Body of pancreas (tissue), 4 donors: Measurements from ENCODE around the gene SLAMF6. TPM values are rescaled to one million over a fixed set of nuclear protein-coding genes. Genes with fewer than 3 reads are reported as not detected.

Experiments used
- ATAC-seq: fragments of 150-250 bp; one replicate; pipeline ENCODE4 v1.9.1; 2016
- DNase-seq, 4 donors: peaks; one replicate each; pipeline ENCODE4 v3.0.0-alpha.2; 2019
- H3K27ac ChIP-seq, 4 donors: fragments of 200-600 bp; sonication (generic); 1 replicate in 3 of 4; 2 replicates in 1 of 4; pipeline versions ENCODE4 v1.5.1 to v1.6.1; 2016 to 2019; ENCODE audit warnings: mild to moderate bottlenecking in 1 of 4, mixed read lengths in 1 of 4, moderate library complexity in 1 of 4
- H3K27me3 ChIP-seq, 2 donors: fragments of 200-600 bp; sonication (generic); one replicate each; pipeline ENCODE4 v1.6.0; 2016; ENCODE audit warnings: mild to moderate bottlenecking in 1 of 2
- H3K36me3 ChIP-seq, 2 donors: fragments of 200-600 bp; sonication (generic); replicated peaks in 1 of 2; 2 replicates each; pipeline ENCODE4 v1.5.1; 2016; ENCODE audit warnings: low read depth in 2 of 2; ENCODE audit not compliant: insufficient read depth in 1 of 2
- H3K4me1 ChIP-seq: fragments of 200-600 bp; sonication (generic); one replicate; pipeline ENCODE4 v1.6.0; 2016
- H3K4me3 ChIP-seq, 2 donors: fragments of 200-600 bp; sonication (generic); 1 replicate in 1 of 2; 2 replicates in 1 of 2; pipeline ENCODE4 v1.5.1; 2016 to 2019
- H3K9me3 ChIP-seq, 3 donors: fragments of 200-600 bp; sonication (generic); 1 replicate in 2 of 3; 2 replicates in 1 of 3; pipeline ENCODE4 v1.5.1; 2016
- POLR2A ChIP-seq, 3 donors: fragments of 450-650 bp; IDR thresholded peaks; one replicate each; pipeline ENCODE4 v1.6.1; 2016; ENCODE audit warnings: antibody characterized with exemption in 3 of 3, mild to moderate bottlenecking in 2 of 3
- WGBS, 2 donors: methylation state at CpG; one replicate each; pipeline ENCODE4 v1.1.5; 2017; 5-methylcytosine and 5-hydroxymethylcytosine counted together
- intact Hi-C: fragments of 100-400 bp; cut with DNase I; formaldehyde crosslinking; loops from one replicate; pipeline ENCODE4 v1.15.1; 2023
- total RNA-seq, 2 donors: library from RNA; depleted of rRNA; stranded (reverse); fragments of >200 nt; gene quantifications; one replicate each; pipeline ENCODE4 v1.1.0, GENCODE V29; 2016
- TF ChIP-seq, protein P1 (sequence below), 7 experiments: fragments of 450-650 bp in 4 of 7; fragments of 200-600 bp in 3 of 7; sonication (generic) in 3 of 7; IDR thresholded peaks; one replicate each; pipeline ENCODE4 v1.5.1; 2016 to 2019; ENCODE audit warnings: antibody characterized with exemption in 7 of 7

The SLAMF6 gene
- total RNA-seq, 2 donors from 2014 or later, result 0.52 to 0.99 TPM

DNA sequence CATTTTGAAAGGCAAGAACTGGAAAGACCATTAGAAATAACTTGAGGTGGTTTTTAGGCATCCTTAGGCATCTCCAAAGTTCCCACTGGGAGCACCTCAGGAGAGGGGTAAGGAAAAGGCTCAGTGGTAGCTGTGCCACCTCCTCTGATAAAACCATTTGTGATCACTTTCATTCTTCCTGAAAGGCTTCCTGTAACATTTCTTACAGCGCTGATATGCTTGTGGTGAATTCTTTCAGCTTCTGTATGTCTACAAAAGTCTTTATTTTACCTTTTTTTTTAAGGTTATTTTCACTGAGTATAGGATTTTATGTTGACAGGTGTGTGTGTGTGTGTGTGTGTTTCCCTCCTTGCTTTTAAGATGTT is 67.9 kb downstream of the SLAMF6 start:
- 87% methylated on average over 1 of the region's 1 CpG for WGBS, 2 donors
- no peaks in the 10 kb centered on the region for H3K9me3 ChIP-seq
- no peaks in the 10 kb centered on the region for H3K36me3 ChIP-seq
- H3K27ac ChIP-seq, result no peak overlapping the region
- H3K4me1 ChIP-seq, result peaks cover 5% of the 10 kb centered on the region
- DNase-seq (no peak), ATAC-seq (no peak)
- H3K27me3 ChIP-seq, result no peaks in the 10 kb centered on the region
- no peak for TF ChIP-seq POLR2A (IDR thresholded peaks at IDR 0.05)
- TF ChIP-seq, protein P1, sequence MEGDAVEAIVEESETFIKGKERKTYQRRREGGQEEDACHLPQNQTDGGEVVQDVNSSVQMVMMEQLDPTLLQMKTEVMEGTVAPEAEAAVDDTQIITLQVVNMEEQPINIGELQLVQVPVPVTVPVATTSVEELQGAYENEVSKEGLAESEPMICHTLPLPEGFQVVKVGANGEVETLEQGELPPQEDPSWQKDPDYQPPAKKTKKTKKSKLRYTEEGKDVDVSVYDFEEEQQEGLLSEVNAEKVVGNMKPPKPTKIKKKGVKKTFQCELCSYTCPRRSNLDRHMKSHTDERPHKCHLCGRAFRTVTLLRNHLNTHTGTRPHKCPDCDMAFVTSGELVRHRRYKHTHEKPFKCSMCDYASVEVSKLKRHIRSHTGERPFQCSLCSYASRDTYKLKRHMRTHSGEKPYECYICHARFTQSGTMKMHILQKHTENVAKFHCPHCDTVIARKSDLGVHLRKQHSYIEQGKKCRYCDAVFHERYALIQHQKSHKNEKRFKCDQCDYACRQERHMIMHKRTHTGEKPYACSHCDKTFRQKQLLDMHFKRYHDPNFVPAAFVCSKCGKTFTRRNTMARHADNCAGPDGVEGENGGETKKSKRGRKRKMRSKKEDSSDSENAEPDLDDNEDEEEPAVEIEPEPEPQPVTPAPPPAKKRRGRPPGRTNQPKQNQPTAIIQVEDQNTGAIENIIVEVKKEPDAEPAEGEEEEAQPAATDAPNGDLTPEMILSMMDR (IDR thresholded peaks at IDR 0.05), result no peak
- intact Hi-C loops, result no loop called here
- H3K4me3 ChIP-seq, result no peak overlapping the region

DNA sequence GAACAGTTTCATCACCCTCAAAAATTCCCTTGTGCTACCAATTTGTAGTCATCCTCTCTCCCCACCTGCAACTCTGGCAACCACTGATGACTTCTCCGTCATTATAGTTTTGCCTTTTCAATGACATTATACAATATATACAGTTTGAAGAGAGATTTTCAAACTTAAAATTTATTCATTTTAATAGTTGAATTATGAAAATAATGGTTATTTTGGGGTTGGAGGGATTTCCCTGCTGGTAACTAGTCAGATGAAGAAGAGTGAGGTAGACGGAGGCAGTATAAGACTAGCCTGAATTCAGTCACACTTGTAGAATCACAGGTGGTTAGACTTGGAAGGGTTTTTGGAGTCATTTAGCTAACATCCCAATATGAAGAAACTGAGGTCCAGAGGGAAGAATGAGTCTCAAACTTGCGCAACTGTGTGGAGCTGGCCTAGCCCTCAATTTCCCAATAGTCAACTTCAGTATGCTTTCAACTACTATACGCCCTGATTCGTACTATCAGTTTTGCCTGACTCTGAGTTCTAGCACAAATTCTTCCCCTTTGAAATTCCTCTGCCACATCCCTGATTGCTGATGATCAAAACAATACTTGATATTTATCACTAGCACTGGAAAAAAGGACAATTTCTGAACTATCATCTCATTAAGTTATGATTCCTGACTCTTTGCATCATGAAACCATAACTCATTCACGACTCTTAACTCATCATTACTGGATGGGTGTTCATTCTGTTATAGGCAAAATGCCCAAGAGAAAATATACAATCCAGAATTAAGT is 68.5 kb downstream of the SLAMF6 start:
- WGBS, 2 donors, result 87 to 90% methylated on average over 6 of the region's 6 CpGs
- H3K9me3 ChIP-seq, result no peaks in the 10 kb centered on the region

DNA sequence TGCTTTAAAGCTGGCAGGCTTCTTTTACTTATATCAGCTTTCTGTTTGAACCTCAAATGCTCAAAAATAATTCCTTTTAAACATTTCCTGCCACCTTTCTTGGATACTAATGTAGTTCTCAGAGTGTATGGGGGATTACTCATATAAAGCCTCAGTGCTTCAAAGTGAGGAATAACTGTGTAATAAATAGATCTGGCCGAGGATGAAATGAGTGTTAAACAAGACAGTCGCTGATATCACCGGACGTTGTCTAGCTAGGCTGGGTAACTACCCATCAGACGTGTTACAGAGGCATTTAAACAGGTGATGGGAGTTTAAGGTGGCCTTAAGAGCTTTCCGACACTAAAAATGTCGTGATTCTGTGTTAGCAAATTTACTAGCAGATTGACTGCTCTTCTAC is 69.6 kb downstream of the SLAMF6 start:
- intact Hi-C loops, result no loop called here
- no peak overlapping the region for H3K27ac ChIP-seq
- peaks cover 5% of the 10 kb centered on the region for H3K4me1 ChIP-seq
- no peaks in the 10 kb centered on the region for H3K27me3 ChIP-seq
- ATAC-seq (no peak), DNase-seq (no peak)
- no peak overlapping the region for H3K4me3 ChIP-seq
- TF ChIP-seq, protein P1 (IDR thresholded peaks at IDR 0.05), result no peak
- no peak for TF ChIP-seq POLR2A (IDR thresholded peaks at IDR 0.05)
- H3K9me3 ChIP-seq, result no peaks in the 10 kb centered on the region
- no peaks in the 10 kb centered on the region for H3K36me3 ChIP-seq
- WGBS, 2 donors, result 79 to 89% methylated on average over 7 of the region's 7 CpGs

More for the DNA sequence above, 68.5 kb downstream of the SLAMF6 start:
- intact Hi-C loops, result no loop called here
- Histone ChIP-seq H3K27me3 (no peaks in the 10 kb centered on the region), H3K4me3 (no peak overlapping the region), H3K36me3 (no peaks in the 10 kb centered on the region), H3K4me1 (peaks cover 5% of the 10 kb centered on the region), H3K27ac (no peak overlapping the region)
- no peak for TF ChIP-seq POLR2A (IDR thresholded peaks at IDR 0.05)
- TF ChIP-seq, protein P1 (IDR thresholded peaks at IDR 0.05), result no peak
- ATAC-seq (no peak), DNase-seq (no peak)

DNA sequence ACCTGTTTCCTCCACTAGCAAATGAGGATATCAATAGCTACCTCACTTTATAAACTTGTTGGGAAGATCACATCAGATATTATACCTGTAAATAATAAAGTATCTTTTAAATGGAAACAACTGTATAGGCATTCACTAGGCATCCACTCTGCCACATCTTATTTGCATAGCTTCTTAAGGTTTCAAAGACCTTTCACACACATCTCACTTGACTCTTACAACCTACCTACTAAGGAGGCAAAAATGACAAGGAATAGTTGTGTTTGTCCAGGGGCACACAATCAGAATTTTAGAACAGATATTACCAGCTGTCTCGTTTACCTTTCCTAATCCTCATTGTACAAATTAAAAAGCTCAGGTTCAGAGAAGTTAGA is 71.2 kb downstream of the SLAMF6 start:
- no peak overlapping the region for H3K27ac ChIP-seq
- WGBS, 2 donors, result 44 to 94% methylated on average over 1 of the region's 1 CpG
- ATAC-seq, result no peak
- no peak overlapping the region for H3K4me3 ChIP-seq
- no peaks in the 10 kb centered on the region for H3K27me3 ChIP-seq
- intact Hi-C loops, result no loop called here
- H3K36me3 ChIP-seq, result no peaks in the 10 kb centered on the region
- no peaks in the 10 kb centered on the region for H3K9me3 ChIP-seq
- DNase-seq, result no peak
- peaks cover 14% of the 10 kb centered on the region for H3K4me1 ChIP-seq
- TF ChIP-seq, protein P1 (IDR thresholded peaks at IDR 0.05), result no peak
- no peak for TF ChIP-seq POLR2A (IDR thresholded peaks at IDR 0.05)
